ENCODE data around the gene IL36A. TPM values are rescaled to one million over a fixed set of nuclear protein-coding genes. Genes with fewer than 3 reads are reported as not detected.

The IL36A gene, protein sequence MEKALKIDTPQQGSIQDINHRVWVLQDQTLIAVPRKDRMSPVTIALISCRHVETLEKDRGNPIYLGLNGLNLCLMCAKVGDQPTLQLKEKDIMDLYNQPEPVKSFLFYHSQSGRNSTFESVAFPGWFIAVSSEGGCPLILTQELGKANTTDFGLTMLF
- not detected for total RNA-seq
- polyA plus RNA-seq (ENCODE audit: insufficient read depth, low read depth, low replicate concordance): not detected
- long read RNA-seq, donor 1: 0 reads
- long read RNA-seq, donor 2: 0 reads

DNA sequence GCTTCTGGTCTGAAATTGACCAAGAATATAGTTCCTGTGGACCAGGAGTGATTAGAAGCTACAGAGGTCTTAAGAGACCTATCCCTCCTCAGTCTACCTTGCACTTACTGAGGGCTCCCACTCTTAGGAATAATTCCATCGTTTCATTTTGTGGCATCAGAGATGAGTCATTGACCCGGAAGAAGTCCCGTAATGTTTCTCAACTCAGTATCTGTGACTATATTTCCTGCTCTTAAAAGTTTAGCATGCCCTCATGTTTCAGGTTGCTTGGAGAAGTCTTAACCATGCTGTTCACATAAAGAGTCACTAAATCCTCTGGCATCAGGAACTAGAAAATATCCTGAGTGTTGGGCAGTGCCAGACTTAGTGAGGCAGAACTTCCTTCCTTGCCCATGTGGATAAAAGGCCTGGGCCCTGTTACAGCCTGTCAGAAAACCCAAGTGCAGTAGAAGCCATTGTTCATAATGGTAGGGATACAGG is at the start of gene IL36A:
Gene IL36A, plus strand, starts transcription at position 430 of the 480 bp plus-strand sequence. CDS start 413 bp downstream, outside the sequence.
- DNase-seq: no peak
- WGBS, 2 donors: 88 to 95% methylated on average over 3 of the region's 3 CpGs

DNA sequence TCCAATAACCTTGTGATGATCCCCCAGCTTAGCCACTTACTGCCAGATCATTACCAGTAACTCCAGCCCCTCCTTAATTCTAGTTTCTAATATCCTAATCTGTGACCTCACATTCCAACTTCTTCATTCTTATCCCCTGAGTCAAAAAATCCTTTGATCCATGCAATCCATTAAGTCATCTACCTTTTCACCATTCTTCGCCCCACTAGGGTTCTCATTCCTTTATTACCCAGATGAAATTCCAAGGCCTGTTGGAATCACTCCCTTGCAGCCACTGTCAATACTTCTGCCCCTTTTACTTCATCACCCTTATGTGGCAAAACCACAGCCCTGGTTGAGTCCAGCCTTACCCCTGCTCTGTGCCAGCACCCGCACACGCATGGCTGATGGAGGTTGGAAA is 47.7 kb upstream of the IL36A start:
- no peaks in the 10 kb centered on the region for H3K4me1 ChIP-seq
- intact Hi-C loops (cut with DNase I; ENCODE audit: low total_unique reads): no loop called here
- H3K4me3 ChIP-seq: no peak overlapping the region
- DNase-seq: no peak
- H3K36me3 ChIP-seq (ENCODE audit: low read depth, missing control alignments): no peaks in the 10 kb centered on the region
- TF ChIP-seq, protein P1, sequence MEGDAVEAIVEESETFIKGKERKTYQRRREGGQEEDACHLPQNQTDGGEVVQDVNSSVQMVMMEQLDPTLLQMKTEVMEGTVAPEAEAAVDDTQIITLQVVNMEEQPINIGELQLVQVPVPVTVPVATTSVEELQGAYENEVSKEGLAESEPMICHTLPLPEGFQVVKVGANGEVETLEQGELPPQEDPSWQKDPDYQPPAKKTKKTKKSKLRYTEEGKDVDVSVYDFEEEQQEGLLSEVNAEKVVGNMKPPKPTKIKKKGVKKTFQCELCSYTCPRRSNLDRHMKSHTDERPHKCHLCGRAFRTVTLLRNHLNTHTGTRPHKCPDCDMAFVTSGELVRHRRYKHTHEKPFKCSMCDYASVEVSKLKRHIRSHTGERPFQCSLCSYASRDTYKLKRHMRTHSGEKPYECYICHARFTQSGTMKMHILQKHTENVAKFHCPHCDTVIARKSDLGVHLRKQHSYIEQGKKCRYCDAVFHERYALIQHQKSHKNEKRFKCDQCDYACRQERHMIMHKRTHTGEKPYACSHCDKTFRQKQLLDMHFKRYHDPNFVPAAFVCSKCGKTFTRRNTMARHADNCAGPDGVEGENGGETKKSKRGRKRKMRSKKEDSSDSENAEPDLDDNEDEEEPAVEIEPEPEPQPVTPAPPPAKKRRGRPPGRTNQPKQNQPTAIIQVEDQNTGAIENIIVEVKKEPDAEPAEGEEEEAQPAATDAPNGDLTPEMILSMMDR (IDR thresholded peaks at IDR 0.05): no peak
- TF ChIP-seq POLR2A (IDR thresholded peaks at IDR 0.05): no peak
- H3K27me3 ChIP-seq: no peaks in the 10 kb centered on the region
- no peaks in the 10 kb centered on the region for H3K9me3 ChIP-seq
- WGBS, 2 donors: 90 to 97% methylated on average over 3 of the region's 3 CpGs
- H3K27ac ChIP-seq: no peak overlapping the region

More for the DNA sequence above, at the start of gene IL36A:
- Histone ChIP-seq H3K27ac (no peak within 1 kb of the TSS), H3K4me3 (no peak within 1 kb of the TSS), H3K27me3 (no peaks in the 10 kb centered on the region), H3K9me3 (no peaks in the 10 kb centered on the region), H3K36me3 (ENCODE audit: low read depth, missing control alignments) (no peaks in the 10 kb centered on the region), H3K4me1 (no peaks in the 10 kb centered on the region)
- no peak for TF ChIP-seq POLR2A (IDR thresholded peaks at IDR 0.05)
- TF ChIP-seq, protein P1 (IDR thresholded peaks at IDR 0.05): no peak
- intact Hi-C loops (cut with DNase I; ENCODE audit: low total_unique reads): no loop called here

DNA sequence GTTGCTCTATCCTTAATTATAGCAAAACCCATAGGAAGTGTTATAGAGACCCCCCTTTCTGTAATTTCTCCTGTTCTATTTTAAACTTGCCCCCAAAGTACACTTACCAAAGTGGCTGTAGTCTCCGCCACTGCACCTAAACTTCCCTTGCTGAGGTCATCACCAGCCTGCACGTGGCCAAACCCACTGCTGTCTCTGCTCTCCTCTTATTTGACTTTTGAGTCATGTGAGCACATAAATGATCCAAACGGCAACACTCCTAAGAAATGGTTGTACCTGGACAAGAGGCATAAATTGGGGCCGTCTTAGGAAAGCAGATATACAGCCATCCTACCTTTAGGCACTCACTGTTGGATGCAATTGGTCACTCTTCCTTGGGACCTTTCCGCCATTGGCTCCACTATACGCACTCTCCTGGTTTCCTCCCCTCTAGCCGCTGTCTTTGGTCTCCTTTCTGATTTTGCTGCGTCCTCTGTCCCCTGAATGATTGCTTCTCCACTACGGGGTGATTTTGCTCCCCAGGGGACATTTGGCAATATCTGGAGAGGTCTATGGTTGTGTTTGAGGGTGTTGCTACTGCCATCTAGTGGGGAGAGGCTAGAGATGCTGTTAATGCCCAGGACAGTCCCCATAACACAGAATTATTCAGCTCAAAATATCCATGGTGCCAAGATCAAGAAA is 46.7 kb upstream of the IL36A start:
- WGBS, 2 donors: 51 to 58% methylated on average over 9 of the region's 9 CpGs

DNA sequence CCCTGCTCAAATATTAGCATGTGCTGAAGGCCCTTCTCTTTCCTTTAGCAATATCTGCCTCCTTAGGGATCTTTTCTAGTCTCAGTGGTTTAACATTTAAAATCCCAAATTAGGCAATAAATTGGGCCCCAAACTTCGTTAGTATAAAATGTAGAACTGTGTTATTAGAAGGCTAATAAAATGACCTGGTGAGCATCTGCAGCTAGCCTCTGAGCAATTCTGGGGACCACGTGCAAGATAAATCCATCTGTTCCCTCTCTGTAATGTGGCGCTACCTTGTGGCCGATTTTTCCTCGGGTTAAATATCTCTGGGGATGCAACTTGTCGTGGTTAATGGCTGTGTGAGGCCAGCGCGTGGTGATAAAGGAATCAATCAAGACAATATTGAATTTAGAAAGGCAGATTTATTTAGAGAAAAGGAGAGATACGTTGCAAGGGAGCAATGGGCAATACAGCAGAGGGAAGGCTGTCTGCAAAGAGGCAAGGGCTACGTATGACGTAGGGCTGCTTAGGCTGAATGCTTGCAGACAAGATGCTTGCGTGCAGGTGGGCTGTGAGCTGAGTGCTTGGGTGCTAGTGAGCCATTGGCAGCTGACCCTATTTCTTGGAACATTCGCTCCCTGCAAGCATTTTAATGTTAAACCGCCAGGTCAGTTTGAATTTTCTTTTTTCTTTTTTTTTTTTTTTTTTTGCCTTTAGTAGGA is 46.0 kb upstream of the IL36A start:
- no peaks in the 10 kb centered on the region for H3K36me3 ChIP-seq (ENCODE audit: low read depth, missing control alignments)
- 59 to 65% methylated on average over 14 of the region's 14 CpGs for WGBS, 2 donors
- no peaks in the 10 kb centered on the region for H3K9me3 ChIP-seq
- no peak overlapping the region for H3K4me3 ChIP-seq
- H3K4me1 ChIP-seq: no peaks in the 10 kb centered on the region
- H3K27ac ChIP-seq: no peak overlapping the region
- no peaks in the 10 kb centered on the region for H3K27me3 ChIP-seq
- TF ChIP-seq POLR2A (IDR thresholded peaks at IDR 0.05): no peak
- TF ChIP-seq, protein P1 (IDR thresholded peaks at IDR 0.05): no peak
- DNase-seq: no peak
- intact Hi-C loops (cut with DNase I; ENCODE audit: low total_unique reads): no loop called here

More for the DNA sequence above, 46.7 kb upstream of the IL36A start:
- Histone ChIP-seq H3K9me3 (no peaks in the 10 kb centered on the region), H3K4me1 (no peaks in the 10 kb centered on the region), H3K36me3 (ENCODE audit: low read depth, missing control alignments) (no peaks in the 10 kb centered on the region), H3K27ac (no peak overlapping the region), H3K4me3 (no peak overlapping the region), H3K27me3 (no peaks in the 10 kb centered on the region)
- TF ChIP-seq POLR2A (IDR thresholded peaks at IDR 0.05): no peak
- TF ChIP-seq, protein P1 (IDR thresholded peaks at IDR 0.05): peak in 2 of 3 experiments; percentile 27 to 54
- peak; percentile 32 for DNase-seq
- intact Hi-C loops (cut with DNase I; ENCODE audit: low total_unique reads): no loop called here
